ENCODE data around the gene RMDN2. TPM values are rescaled to one million over a fixed set of nuclear protein-coding genes. Genes with fewer than 3 reads are reported as not detected.

Gene RMDN2
- total and polyA plus RNA-seq, 2 experiments from 2014 or later: 3.4 to 3.6 TPM

GRCh38 chr2:38060236-38061018 is 135.3 kb downstream of the RMDN2 start:
- Histone ChIP-seq H3K27me3 (ENCODE audit: insufficient read depth) (no peaks in the 10 kb centered on the region), H4K20me1 (replicated peaks; ENCODE audit: insufficient read depth) (no peaks in the 10 kb centered on the region), H3K4me2 (no peak overlapping the region), H3K4me3 (no peak overlapping the region), H3K4me1 (ENCODE audit: insufficient read depth) (no peaks in the 10 kb centered on the region), H3K27ac (ENCODE audit: low read depth) (no peak overlapping the region), H2AFZ (peak overlapping the region; percentile 69; the same call in 1 of the 2 replicates), H3K9me2 (ENCODE audit: insufficient read depth) (no peaks in the 10 kb centered on the region), H3F3A (replicated peaks; ENCODE audit: low read depth) (no peaks in the 10 kb centered on the region), H3K79me2 (replicated peaks; ENCODE audit: insufficient read depth) (no peaks in the 10 kb centered on the region), H3K36me3 (ENCODE audit: insufficient read depth) (no peaks in the 10 kb centered on the region)
- no peaks in the 10 kb centered on the region; the same call in 2 of the 3 replicates for H3K4me1 Mint-ChIP-seq
- TF ChIP-seq NANOG (IDR thresholded peaks at IDR 0.05; ENCODE audit: borderline replicate concordance) (no peak), REST (IDR thresholded peaks at IDR 0.05; ENCODE audit: unreplicated experiment) (no peak), CREB1 (CRISPR knock-in tag; IDR thresholded peaks at IDR 0.05; ENCODE audit: low read depth) (no peak), CTCF (conservative IDR thresholded peaks at IDR 0.05; ENCODE audit: low read depth in 2 of 2) (no peak), POLR2AphosphoS5 (IDR thresholded peaks at IDR 0.05; ENCODE audit: low read depth) (no peak), JUNB (IDR thresholded peaks at IDR 0.05; ENCODE audit: unreplicated experiment) (no peak), ZNF331 (CRISPR knock-in tag; IDR thresholded peaks at IDR 0.05; ENCODE audit: low read depth) (no peak), ETS1 (IDR thresholded peaks at IDR 0.05) (no peak)
- H3K4me3 Mint-ChIP-seq: no peak overlapping the region
- no peaks in the 10 kb centered on the region for H3K36me3 Mint-ChIP-seq (ENCODE audit: low read depth)
- no peaks in the 10 kb centered on the region for H3K9me3 Mint-ChIP-seq
- no peak for ATAC-seq
- DNase-seq (ENCODE audit: low spot score): no peak
- H3K27ac Mint-ChIP-seq: no peak overlapping the region
- no peaks in the 10 kb centered on the region for H3K27me3 Mint-ChIP-seq (ENCODE audit: insufficient read depth, low read depth, poor library complexity)

All from GM23338 (cell line).